Upper lobe of left lung (tissue), 6 donors: ENCODE data around the gene SPRY2. TPM values are rescaled to one million over a fixed set of nuclear protein-coding genes. Genes with fewer than 3 reads are reported as not detected.
"Not testable (repeated sequence)": the region's sequence is repeated elsewhere in the genome, so short reads cannot be mapped to it uniquely, and the experiment has no call there.

Experiments
- ATAC-seq, 2 donors: fragments of 200-7000 bp; cut with Tn5 transposase; one replicate each; pipeline ENCODE4 v1.9.1; 2022; ENCODE audit warnings: mild to moderate bottlenecking in 2 of 2, moderate library complexity in 2 of 2; ENCODE audit not compliant: low FRiP score in 2 of 2
- DNase-seq, 2 donors: peaks; one replicate each; pipeline ENCODE4 v3.0.0-alpha.2; 2019 to 2020
- H3K27ac ChIP-seq, 4 donors: fragments of 200-600 bp; sonication (generic); one replicate each; pipeline ENCODE4 v1.5.1; 2016 to 2019
- H3K27me3 ChIP-seq, 4 donors: fragments of 200-600 bp; sonication (generic); one replicate each; pipeline ENCODE4 v1.5.1; 2017 to 2019
- H3K36me3 ChIP-seq, 4 donors: fragments of 200-600 bp; sonication (generic); one replicate each; pipeline ENCODE4 v1.5.1; 2016 to 2019
- H3K4me1 ChIP-seq, 4 donors: fragments of 200-600 bp; sonication (generic); one replicate each; pipeline ENCODE4 v1.5.1; 2018 to 2019
- H3K4me3 ChIP-seq, 4 donors: fragments of 200-600 bp; sonication (generic); one replicate each; pipeline ENCODE4 v1.5.1; 2017 to 2019; ENCODE audit warnings: mild to moderate bottlenecking in 2 of 4, moderate library complexity in 1 of 4
- H3K9me3 ChIP-seq, 4 donors: fragments of 200-600 bp; sonication (generic); one replicate each; pipeline ENCODE4 v1.5.1; 2018 to 2019
- CTCF ChIP-seq, 6 experiments: fragments of 450-650 bp in 4 of 6; fragments of 200-600 bp in 2 of 6; sonication (generic) in 2 of 6; IDR thresholded peaks; one replicate each; pipeline ENCODE4 v1.5.1; 2016 to 2019; ENCODE audit warnings: antibody characterized with exemption in 6 of 6
- EP300 ChIP-seq, 4 donors: sonication (generic); formaldehyde crosslinking; IDR thresholded peaks; one replicate each; pipeline ENCODE4 v1.5.1; 2017; ENCODE audit warnings: antibody characterized with exemption in 4 of 4, control low read depth in 2 of 4
- POLR2A ChIP-seq, 4 donors: fragments of 450-650 bp; IDR thresholded peaks; one replicate each; pipeline ENCODE4 v1.5.1; 2016 to 2017; ENCODE audit warnings: antibody characterized with exemption in 4 of 4, mild to moderate bottlenecking in 2 of 4
- POLR2AphosphoS5 ChIP-seq, 2 donors: sonication (generic); formaldehyde crosslinking; IDR thresholded peaks; one replicate each; pipeline ENCODE4 v1.5.1; 2017; ENCODE audit warnings: antibody characterized with exemption in 2 of 2
- WGBS, 2 donors: methylation state at CpG; one replicate each; pipeline ENCODE4 v1.1.5; 2017 to 2018; 5-methylcytosine and 5-hydroxymethylcytosine counted together
- total RNA-seq, 6 donors: library from RNA; depleted of rRNA in 4 of 6; stranded (reverse); fragments of >200 nt in 4 of 6; gene quantifications; one replicate each; pipeline versions ENCODE4 v1.1.0 to v1.2.1, GENCODE V29; 2016 to 2021
- donor health status: DM: no; HTN: no; CAD: no; lungs with moderate emphysema.
- donor health status: DM: no; HTN: yes; CAD: no; lungs with severe emphysema.

Gene SPRY2
- total RNA-seq, 6 donors from 2014 or later, result 19.3 to 76.3 (median 50.9) TPM

GRCh38 chr13:80359414-80359777, 18.5 kb upstream of the SPRY2 start:
- no peaks in the 10 kb centered on the region for H3K36me3 ChIP-seq
- H3K4me3 ChIP-seq, result no peak overlapping the region
- H3K9me3 ChIP-seq, result no peaks in the 10 kb centered on the region
- ATAC-seq (no peak), DNase-seq (no peak)
- no peak overlapping the region for H3K27ac ChIP-seq
- 75 to 80% methylated on average over 4 of the region's 4 CpGs for WGBS, 2 donors
- no peaks in the 10 kb centered on the region for H3K27me3 ChIP-seq
- no peak for TF ChIP-seq POLR2AphosphoS5 (IDR thresholded peaks at IDR 0.05)
- no peak for TF ChIP-seq CTCF (IDR thresholded peaks at IDR 0.05)
- no peak for TF ChIP-seq EP300 (IDR thresholded peaks at IDR 0.05)
- no peak for TF ChIP-seq POLR2A (IDR thresholded peaks at IDR 0.05)
- peaks cover 0 to 13% (median 4%) of the 10 kb centered on the region in 4 donors for H3K4me1 ChIP-seq

GRCh38 chr13:80355496-80356094, 14.7 kb upstream of the SPRY2 start:
- peak in 1 of 2 donors; percentile 74 for DNase-seq
- not testable (repeated sequence) for H3K9me3 ChIP-seq, H3K27me3 ChIP-seq, H3K4me3 ChIP-seq, ATAC-seq, H3K4me1 ChIP-seq, H3K36me3 ChIP-seq, H3K27ac ChIP-seq
- 97% methylated on average over 25 of the region's 32 CpGs; no CpG with 5 or more reads in 1 of the 2 donors for WGBS, 2 donors

- no peaks in the 10 kb centered on the region for H3K9me3 ChIP-seq
- DNase-seq (no peak), ATAC-seq (no peak)
- TF ChIP-seq POLR2A (IDR thresholded peaks at IDR 0.05), result no peak
- TF ChIP-seq POLR2AphosphoS5 (IDR thresholded peaks at IDR 0.05), result no peak
- no peak for TF ChIP-seq CTCF (IDR thresholded peaks at IDR 0.05)
- no peak for TF ChIP-seq EP300 (IDR thresholded peaks at IDR 0.05)
- H3K27me3 ChIP-seq, result no peaks in the 10 kb centered on the region
- peaks cover 0 to 15% (median 7%) of the 10 kb centered on the region in 4 donors for H3K4me1 ChIP-seq
- no peak overlapping the region for H3K4me3 ChIP-seq
- H3K27ac ChIP-seq, result no peak overlapping the region
- WGBS, 2 donors, result 89 to 94% methylated on average over 6 of the region's 6 CpGs
- no peaks in the 10 kb centered on the region for H3K36me3 ChIP-seq
Observed at GRCh38 chr13:80348750-80349149, 7.8 kb upstream of the SPRY2 start.

- Histone ChIP-seq H3K36me3 (no peaks in the 10 kb centered on the region), H3K4me1 (peaks cover 2 to 17% (median 11%) of the 10 kb centered on the region in 4 donors), H3K27ac (no peak overlapping the region), H3K27me3 (no peaks in the 10 kb centered on the region), H3K4me3 (no peak overlapping the region), H3K9me3 (no peaks in the 10 kb centered on the region)
- DNase-seq (no peak), ATAC-seq (no peak)
- TF ChIP-seq CTCF (IDR thresholded peaks at IDR 0.05) (no peak), POLR2AphosphoS5 (IDR thresholded peaks at IDR 0.05) (no peak)
Observed at GRCh38 chr13:80348314-80348713, 7.4 kb upstream of the SPRY2 start.

- Histone ChIP-seq H3K36me3 (no peaks in the 10 kb centered on the region), H3K27ac (no peak overlapping the region), H3K4me1 (peaks cover 6 to 32% (median 17%) of the 10 kb centered on the region in 4 donors), H3K4me3 (no peak overlapping the region), H3K27me3 (no peaks in the 10 kb centered on the region), H3K9me3 (no peaks in the 10 kb centered on the region)
- WGBS, 2 donors, result 54 to 62% methylated on average over 8 of the region's 8 CpGs
- ATAC-seq, result no peak
- no peak for DNase-seq
- no peak for TF ChIP-seq EP300 (IDR thresholded peaks at IDR 0.05)
- TF ChIP-seq POLR2A (IDR thresholded peaks at IDR 0.05), result no peak
- TF ChIP-seq POLR2AphosphoS5 (IDR thresholded peaks at IDR 0.05), result no peak
- TF ChIP-seq CTCF (IDR thresholded peaks at IDR 0.05), result no peak
Observed at GRCh38 chr13:80345771-80346510, 5.0 kb upstream of the SPRY2 start.

GRCh38 chr13:80344032-80344431, 3.1 kb upstream of the SPRY2 start:
- ATAC-seq, H3K4me3 ChIP-seq, H3K27me3 ChIP-seq, H3K36me3 ChIP-seq, DNase-seq, H3K27ac ChIP-seq, H3K9me3 ChIP-seq: not testable (repeated sequence)
- 97 to 98% methylated on average over 11 of the region's 11 CpGs for WGBS, 2 donors
- peaks cover 6 to 32% (median 17%) of the 10 kb centered on the region in 4 donors for H3K4me1 ChIP-seq
